GM12878 (cell line): ENCODE data around the gene CMSS1. TPM values are rescaled to one million over a fixed set of nuclear protein-coding genes. Genes with fewer than 3 reads are reported as not detected.

Source experiments
- IKZF1 ChIP-seq: fragments of 450-650 bp; conservative IDR thresholded peaks from 2 replicates; pipeline ENCODE4 v1.6.1; 2017; ENCODE audit warnings: antibody characterized with exemption, mild to moderate bottlenecking
- LARP7 ChIP-seq: fragments of 450-650 bp; IDR thresholded peaks from 2 replicates; pipeline ENCODE4 v1.6.1; 2017; ENCODE audit warnings: mild to moderate bottlenecking
- RBBP5 ChIP-seq: fragments of 200-600 bp; sonication (generic); conservative IDR thresholded peaks from 2 replicates; pipeline ENCODE4 v1.6.1; 2016
- RUNX3 ChIP-seq: IDR thresholded peaks from 2 replicates; pipeline ENCODE4 v1.6.1; 2012; ENCODE audit warnings: low read length, inconsistent platforms
- SIN3A ChIP-seq: IDR thresholded peaks from 2 replicates; pipeline ENCODE4 v1.6.1; 2012; ENCODE audit warnings: low read depth, low read length, improper control_type of control experiment
- SIX5 ChIP-seq: IDR thresholded peaks from 2 replicates; pipeline ENCODE4 v1.6.1; 2011; ENCODE audit warnings: mild to moderate bottlenecking, low read depth, low read length, moderate library complexity; ENCODE audit not compliant: severe bottlenecking
- SUPT20H ChIP-seq: IDR thresholded peaks from 2 replicates; pipeline ENCODE4 v1.6.1; 2011; ENCODE audit warnings: low read depth, mild to moderate bottlenecking, low read length, moderate library complexity, borderline replicate concordance; ENCODE audit not compliant: control insufficient read depth
- TBL1XR1 ChIP-seq: IDR thresholded peaks from 2 replicates; pipeline ENCODE4 v1.6.1; 2012; ENCODE audit warnings: low read depth, low read length, improper control_type of control experiment
- YBX1 ChIP-seq: fragments of 450-650 bp; IDR thresholded peaks from 2 replicates; pipeline ENCODE4 v1.6.1; 2016; ENCODE audit warnings: antibody characterized with exemption
- polyA plus RNA-seq, 11 experiments: library from polyadenylated mRNA; depleted of rRNA in 4 of 11; unstranded in 6 of 11; stranded (reverse) in 5 of 11; fragments of >200 nt; fragmentation: Nextera tagmentation in 4 of 11; fragmentation: Illumina TruSeq in 1 of 11; extraction: Ambion mirVana in 4 of 11; extraction: Trizol in 1 of 11; gene quantifications; 1 replicate in 1 of 11; 2 replicates in 10 of 11; pipeline versions ENCODE4 v1.2.1 to v1.2.3, GENCODE V29; 2011 to 2016; ENCODE audit warnings: inconsistent platforms in 2 of 11, missing spikeins in 2 of 11, low read depth in 1 of 11
- total RNA-seq, 4 experiments: library from RNA; depleted of rRNA in 3 of 4; stranded (reverse); fragments of >200 nt in 3 of 4; fragmentation: Illumina TruSeq in 1 of 4; extraction: Trizol in 1 of 4; gene quantifications; 2 replicates each; pipeline versions ENCODE4 v1.2.1 to v1.2.3, GENCODE V29; 2013 to 2021
- TF ChIP-seq, protein P1 (sequence below): fragments of 450-650 bp; formaldehyde crosslinking; IDR thresholded peaks from 2 replicates; pipeline ENCODE4 v1.4.0; 2020; ENCODE audit warnings: mild to moderate bottlenecking, moderate library complexity
- TF ChIP-seq, protein P2 (sequence below): fragments of 450-650 bp; formaldehyde crosslinking; IDR thresholded peaks from 2 replicates; pipeline ENCODE4 v1.4.0; 2022; ENCODE audit warnings: mild to moderate bottlenecking, moderate library complexity
- TF ChIP-seq, protein P3 (sequence below): fragments of 450-650 bp; IDR thresholded peaks from 2 replicates; pipeline ENCODE4 v1.6.1; 2018; ENCODE audit warnings: borderline replicate concordance, mild to moderate bottlenecking; ENCODE audit not compliant: partially characterized antibody

CMSS1 gene
- total and polyA plus RNA-seq, 10 of the 15 experiments (the other 5 are each of a cell fraction or from before 2014, with no cell fraction given), result 31.0 to 118 (median 70.1) TPM

DNA sequence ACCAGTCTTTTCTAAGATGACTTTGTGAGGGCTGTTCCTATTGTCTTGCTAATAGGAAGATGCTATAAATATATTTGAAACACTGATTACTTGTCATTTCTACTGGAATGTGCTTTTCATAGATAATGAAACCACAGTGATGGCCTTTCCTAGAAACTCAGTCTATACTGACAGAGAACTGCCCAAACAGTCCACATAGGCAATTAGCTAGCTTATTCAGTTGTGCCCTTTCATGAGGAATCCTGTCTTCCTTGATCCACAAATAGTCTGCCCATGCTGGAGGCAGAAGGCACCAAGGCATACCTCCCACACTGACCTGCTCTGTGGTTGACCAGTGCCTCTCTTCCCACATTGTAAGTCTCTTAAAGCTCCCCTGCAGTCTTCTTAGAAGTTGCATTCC is 135.9 kb downstream of the CMSS1 start (continued):
- no peak for TF ChIP-seq TBL1XR1
- TF ChIP-seq SIN3A, result no peak
- TF ChIP-seq RBBP5, result no peak
- TF ChIP-seq, protein P1, sequence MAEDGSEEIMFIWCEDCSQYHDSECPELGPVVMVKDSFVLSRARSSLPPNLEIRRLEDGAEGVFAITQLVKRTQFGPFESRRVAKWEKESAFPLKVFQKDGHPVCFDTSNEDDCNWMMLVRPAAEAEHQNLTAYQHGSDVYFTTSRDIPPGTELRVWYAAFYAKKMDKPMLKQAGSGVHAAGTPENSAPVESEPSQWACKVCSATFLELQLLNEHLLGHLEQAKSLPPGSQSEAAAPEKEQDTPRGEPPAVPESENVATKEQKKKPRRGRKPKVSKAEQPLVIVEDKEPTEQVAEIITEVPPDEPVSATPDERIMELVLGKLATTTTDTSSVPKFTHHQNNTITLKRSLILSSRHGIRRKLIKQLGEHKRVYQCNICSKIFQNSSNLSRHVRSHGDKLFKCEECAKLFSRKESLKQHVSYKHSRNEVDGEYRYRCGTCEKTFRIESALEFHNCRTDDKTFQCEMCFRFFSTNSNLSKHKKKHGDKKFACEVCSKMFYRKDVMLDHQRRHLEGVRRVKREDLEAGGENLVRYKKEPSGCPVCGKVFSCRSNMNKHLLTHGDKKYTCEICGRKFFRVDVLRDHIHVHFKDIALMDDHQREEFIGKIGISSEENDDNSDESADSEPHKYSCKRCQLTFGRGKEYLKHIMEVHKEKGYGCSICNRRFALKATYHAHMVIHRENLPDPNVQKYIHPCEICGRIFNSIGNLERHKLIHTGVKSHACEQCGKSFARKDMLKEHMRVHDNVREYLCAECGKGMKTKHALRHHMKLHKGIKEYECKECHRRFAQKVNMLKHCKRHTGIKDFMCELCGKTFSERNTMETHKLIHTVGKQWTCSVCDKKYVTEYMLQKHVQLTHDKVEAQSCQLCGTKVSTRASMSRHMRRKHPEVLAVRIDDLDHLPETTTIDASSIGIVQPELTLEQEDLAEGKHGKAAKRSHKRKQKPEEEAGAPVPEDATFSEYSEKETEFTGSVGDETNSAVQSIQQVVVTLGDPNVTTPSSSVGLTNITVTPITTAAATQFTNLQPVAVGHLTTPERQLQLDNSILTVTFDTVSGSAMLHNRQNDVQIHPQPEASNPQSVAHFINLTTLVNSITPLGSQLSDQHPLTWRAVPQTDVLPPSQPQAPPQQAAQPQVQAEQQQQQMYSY (CRISPR knock-in tag), result no peak
- TF ChIP-seq SIX5, result no peak
- TF ChIP-seq RUNX3, result no peak
- no peak for TF ChIP-seq IKZF1
- TF ChIP-seq LARP7, result no peak
- TF ChIP-seq, protein P2, sequence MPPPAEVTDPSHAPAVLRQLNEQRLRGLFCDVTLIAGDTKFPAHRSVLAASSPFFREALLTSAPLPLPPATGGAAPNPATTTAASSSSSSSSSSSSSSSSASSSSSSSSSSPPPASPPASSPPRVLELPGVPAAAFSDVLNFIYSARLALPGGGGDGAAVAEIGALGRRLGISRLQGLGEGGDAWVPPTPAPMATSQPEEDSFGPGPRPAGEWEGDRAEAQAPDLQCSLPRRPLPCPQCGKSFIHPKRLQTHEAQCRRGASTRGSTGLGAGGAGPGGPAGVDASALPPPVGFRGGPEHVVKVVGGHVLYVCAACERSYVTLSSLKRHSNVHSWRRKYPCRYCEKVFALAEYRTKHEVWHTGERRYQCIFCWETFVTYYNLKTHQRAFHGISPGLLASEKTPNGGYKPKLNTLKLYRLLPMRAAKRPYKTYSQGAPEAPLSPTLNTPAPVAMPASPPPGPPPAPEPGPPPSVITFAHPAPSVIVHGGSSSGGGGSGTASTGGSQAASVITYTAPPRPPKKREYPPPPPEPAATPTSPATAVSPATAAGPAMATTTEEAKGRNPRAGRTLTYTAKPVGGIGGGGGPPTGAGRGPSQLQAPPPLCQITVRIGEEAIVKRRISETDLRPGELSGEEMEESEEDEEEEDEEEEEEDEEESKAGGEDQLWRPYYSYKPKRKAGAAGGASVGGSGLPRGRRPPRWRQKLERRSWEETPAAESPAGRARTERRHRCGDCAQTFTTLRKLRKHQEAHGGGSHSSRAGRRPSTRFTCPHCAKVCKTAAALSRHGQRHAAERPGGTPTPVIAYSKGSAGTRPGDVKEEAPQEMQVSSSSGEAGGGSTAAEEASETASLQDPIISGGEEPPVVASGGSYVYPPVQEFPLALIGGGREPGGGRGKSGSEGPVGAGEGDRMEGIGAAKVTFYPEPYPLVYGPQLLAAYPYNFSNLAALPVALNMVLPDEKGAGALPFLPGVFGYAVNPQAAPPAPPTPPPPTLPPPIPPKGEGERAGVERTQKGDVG (CRISPR knock-in tag), result no peak
- no peak for TF ChIP-seq YBX1
- TF ChIP-seq SUPT20H, result no peak
- TF ChIP-seq, protein P3, sequence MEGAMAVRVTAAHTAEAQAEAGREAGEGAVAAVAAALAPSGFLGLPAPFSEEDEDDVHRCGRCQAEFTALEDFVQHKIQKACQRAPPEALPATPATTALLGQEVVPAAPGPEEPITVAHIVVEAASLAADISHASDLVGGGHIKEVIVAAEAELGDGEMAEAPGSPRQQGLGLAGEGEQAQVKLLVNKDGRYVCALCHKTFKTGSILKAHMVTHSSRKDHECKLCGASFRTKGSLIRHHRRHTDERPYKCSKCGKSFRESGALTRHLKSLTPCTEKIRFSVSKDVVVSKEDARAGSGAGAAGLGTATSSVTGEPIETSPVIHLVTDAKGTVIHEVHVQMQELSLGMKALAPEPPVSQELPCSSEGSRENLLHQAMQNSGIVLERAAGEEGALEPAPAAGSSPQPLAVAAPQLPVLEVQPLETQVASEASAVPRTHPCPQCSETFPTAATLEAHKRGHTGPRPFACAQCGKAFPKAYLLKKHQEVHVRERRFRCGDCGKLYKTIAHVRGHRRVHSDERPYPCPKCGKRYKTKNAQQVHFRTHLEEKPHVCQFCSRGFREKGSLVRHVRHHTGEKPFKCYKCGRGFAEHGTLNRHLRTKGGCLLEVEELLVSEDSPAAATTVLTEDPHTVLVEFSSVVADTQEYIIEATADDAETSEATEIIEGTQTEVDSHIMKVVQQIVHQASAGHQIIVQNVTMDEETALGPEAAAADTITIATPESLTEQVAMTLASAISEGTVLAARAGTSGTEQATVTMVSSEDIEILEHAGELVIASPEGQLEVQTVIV, result no peak
